ENCODE results near the gene SAC3D1. TPM values are rescaled to one million over a fixed set of nuclear protein-coding genes. Genes with fewer than 3 reads are reported as not detected.

SAC3D1 gene
- total and polyA plus RNA-seq, 2 of the 8 experiments (the other 6 are each of a cell fraction or from before 2014, with no cell fraction given) = 19.4 to 25.8 TPM

DNA sequence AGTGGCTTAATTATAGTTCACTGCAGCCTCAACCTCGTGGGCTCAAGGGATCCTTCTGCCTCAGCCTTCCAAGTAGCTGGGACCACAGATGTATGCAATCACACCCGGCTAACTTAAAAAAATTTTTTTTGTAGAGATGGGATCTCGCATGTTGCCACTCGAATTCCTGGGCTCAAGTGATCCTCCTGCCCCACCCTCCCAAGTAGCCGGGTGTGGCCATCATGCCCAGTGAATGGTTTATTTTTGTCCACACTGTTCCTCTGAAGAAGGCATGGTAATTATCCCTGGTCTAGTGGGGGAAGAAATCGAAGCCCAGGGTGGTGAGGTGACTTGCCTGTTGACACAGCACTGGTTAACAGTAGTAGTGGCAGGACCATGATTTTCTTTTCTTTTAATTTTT is 1.9 kb downstream of the SAC3D1 start:
- no peak overlapping the region for H3K56ac ChIP-seq (replicated peaks; ENCODE audit: insufficient read length, low read depth, low read length)
- H2AK5ac ChIP-seq (ENCODE audit: low read depth, low read length) = no peak overlapping the region
- peaks cover 0 to 5% (median 2%) of the 10 kb centered on the region in 4 experiments; a peak in 5 of 7 replicates for H3K4me1 ChIP-seq (replicated peaks in 1 of 4; ENCODE audit: control insufficient read depth in 3 of 4, insufficient read depth in 4 of 4, low read length in 3 of 4)
- CTCF ChIA-PET (ENCODE audit: partially characterized antibody) = interaction anchor here (0.6 to 1.6 kb wide), 5 partner anchors 10 to 127 kb away, joined by 3 to 5 read pairs (median 3); no protein-coding TSS in a partner anchor
- no peak overlapping the region for H3K4ac ChIP-seq (replicated peaks; ENCODE audit: insufficient read length, low read depth, low read length)
- H4K8ac ChIP-seq (ENCODE audit: extremely low read depth, insufficient read depth, low read length) = no peak overlapping the region
- no peak overlapping the region for H4K91ac ChIP-seq (replicated peaks; ENCODE audit: insufficient read length, low read length)
- H3K79me1 ChIP-seq (ENCODE audit: low read depth, low read length) = peaks cover 2% of the 10 kb centered on the region
- no peak overlapping the region for H3K23ac ChIP-seq (ENCODE audit: insufficient read length)
- H3K18ac ChIP-seq (ENCODE audit: extremely low read depth, low read length) = no peak overlapping the region
- peaks cover 0 to 1% (median under 1%) of the 10 kb centered on the region in 4 experiments; a peak in 2 of 7 replicates for H3K27me3 ChIP-seq (replicated peaks in 1 of 4; ENCODE audit: control insufficient read depth in 3 of 4, extremely low read depth in 1 of 4, insufficient read depth in 3 of 4, low read length in 3 of 4)
- peak overlapping the region in 1 of 2 experiments; percentile 63; a peak in 1 of 4 replicates for H3K4me2 ChIP-seq (ENCODE audit: insufficient read depth in 1 of 2, low read depth in 2 of 2, low read length in 2 of 2)
- H2BK20ac ChIP-seq (ENCODE audit: low read length) = no peak overlapping the region
- DNase-seq (ENCODE audit: low read depth in 1 of 2, low spot score in 2 of 2) = no peak
- no peaks in the 10 kb centered on the region for H3K9me3 ChIP-seq (ENCODE audit: insufficient read depth in 2 of 2, low read depth in 1 of 2, low read length in 1 of 2)
- POLR2A ChIA-PET (ENCODE audit: partially characterized antibody) = interaction anchor here (0.8 to 3.5 kb wide), 8 partner anchors 11 to 75 kb away, joined by 3 to 9 read pairs (median 3); partner anchors contain the start of genes ARL2 and ZNHIT2
- H2BK12ac ChIP-seq (ENCODE audit: low read depth, low read length) = no peak overlapping the region
- peaks cover 0 to 16% of the 10 kb centered on the region in 2 experiments; a peak in 2 of 4 replicates for H3K79me2 ChIP-seq (ENCODE audit: control insufficient read depth in 1 of 2, insufficient read depth in 2 of 2, low read length in 2 of 2)
- no peak overlapping the region for H2BK5ac ChIP-seq (ENCODE audit: low read depth, low read length)
- WGBS, 2 experiments (ENCODE audit: extremely low coverage in 1 of 2, insufficient coverage in 1 of 2, insufficient read length in 1 of 2, insufficient replicate concordance in 2 of 2, low coverage in 1 of 2, low lambda C conversion rate in 2 of 2, missing lambda C conversion rate in 1 of 2) = 90% methylated on average over 6 of the region's 6 CpGs; no CpG with 5 or more reads in 1 of the 2 experiments
- H3K23me2 ChIP-seq (ENCODE audit: low read depth, low read length) = no peaks in the 10 kb centered on the region; the same call in 1 of the 2 replicates
- H3K27ac ChIP-seq (ENCODE audit: low read depth, low read length) = no peak overlapping the region
- no peak overlapping the region for H3K14ac ChIP-seq (ENCODE audit: insufficient read length)
- peaks cover 11 to 13% of the 10 kb centered on the region in 2 experiments for H4K20me1 ChIP-seq (replicated peaks in 1 of 2; ENCODE audit: control insufficient read depth in 1 of 2, insufficient read depth in 2 of 2, low read length in 2 of 2)
- no peak overlapping the region for H2AFZ ChIP-seq (ENCODE audit: low read length)
- H2BK120ac ChIP-seq (replicated peaks; ENCODE audit: low read depth, low read length) = no peak overlapping the region
- H4K5ac ChIP-seq (ENCODE audit: insufficient read length, low read depth, low read length) = no peak overlapping the region
- peaks cover 3 to 12% (median 6%) of the 10 kb centered on the region in 4 experiments; a peak in 4 of 8 replicates for H3K36me3 ChIP-seq (ENCODE audit: control insufficient read depth in 2 of 4, insufficient read depth in 4 of 4, low read length in 3 of 4)
- H3K9ac ChIP-seq (replicated peaks in 1 of 4; ENCODE audit: extremely low read depth in 1 of 4, low read depth in 3 of 4, low read length in 3 of 4) = no peak overlapping the region; a peak in 1 of 7 replicates
- H3K4me3 ChIP-seq (ENCODE audit: extremely low read depth in 1 of 4, insufficient read depth in 2 of 4, low read depth in 3 of 4, low read length in 4 of 4) = no peak overlapping the region
- no peak overlapping the region for H2BK15ac ChIP-seq (ENCODE audit: low read length)
- no peak for FAIRE-seq
- TF ChIP-seq MAFK (IDR thresholded peaks at IDR 0.05; ENCODE audit: low read depth, low read length) (no peak), BACH1 (IDR thresholded peaks at IDR 0.05; ENCODE audit: low read length) (no peak), YY1 (IDR thresholded peaks at IDR 0.05; ENCODE audit: low read depth, low read length) (no peak), GTF2F1 (IDR thresholded peaks at IDR 0.05; ENCODE audit: borderline replicate concordance, low read depth, low read length) (no peak), RBBP5 (IDR thresholded peaks at IDR 0.05; ENCODE audit: borderline replicate concordance, low read depth, low read length) (no peak), JUN (IDR thresholded peaks at IDR 0.05; ENCODE audit: low read depth, low read length) (no peak), EGR1 (IDR thresholded peaks at IDR 0.05; ENCODE audit: borderline replicate concordance, low read depth, low read length) (no peak)
- TF ChIP-seq, protein P1, sequence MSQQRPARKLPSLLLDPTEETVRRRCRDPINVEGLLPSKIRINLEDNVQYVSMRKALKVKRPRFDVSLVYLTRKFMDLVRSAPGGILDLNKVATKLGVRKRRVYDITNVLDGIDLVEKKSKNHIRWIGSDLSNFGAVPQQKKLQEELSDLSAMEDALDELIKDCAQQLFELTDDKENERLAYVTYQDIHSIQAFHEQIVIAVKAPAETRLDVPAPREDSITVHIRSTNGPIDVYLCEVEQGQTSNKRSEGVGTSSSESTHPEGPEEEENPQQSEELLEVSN (IDR thresholded peaks at IDR 0.05) = no peak
- TF ChIP-seq, protein P2, sequence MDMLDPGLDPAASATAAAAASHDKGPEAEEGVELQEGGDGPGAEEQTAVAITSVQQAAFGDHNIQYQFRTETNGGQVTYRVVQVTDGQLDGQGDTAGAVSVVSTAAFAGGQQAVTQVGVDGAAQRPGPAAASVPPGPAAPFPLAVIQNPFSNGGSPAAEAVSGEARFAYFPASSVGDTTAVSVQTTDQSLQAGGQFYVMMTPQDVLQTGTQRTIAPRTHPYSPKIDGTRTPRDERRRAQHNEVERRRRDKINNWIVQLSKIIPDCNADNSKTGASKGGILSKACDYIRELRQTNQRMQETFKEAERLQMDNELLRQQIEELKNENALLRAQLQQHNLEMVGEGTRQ (IDR thresholded peaks at IDR 0.05; ENCODE audit: low read length) = no peak
- TF ChIP-seq, protein P3, sequence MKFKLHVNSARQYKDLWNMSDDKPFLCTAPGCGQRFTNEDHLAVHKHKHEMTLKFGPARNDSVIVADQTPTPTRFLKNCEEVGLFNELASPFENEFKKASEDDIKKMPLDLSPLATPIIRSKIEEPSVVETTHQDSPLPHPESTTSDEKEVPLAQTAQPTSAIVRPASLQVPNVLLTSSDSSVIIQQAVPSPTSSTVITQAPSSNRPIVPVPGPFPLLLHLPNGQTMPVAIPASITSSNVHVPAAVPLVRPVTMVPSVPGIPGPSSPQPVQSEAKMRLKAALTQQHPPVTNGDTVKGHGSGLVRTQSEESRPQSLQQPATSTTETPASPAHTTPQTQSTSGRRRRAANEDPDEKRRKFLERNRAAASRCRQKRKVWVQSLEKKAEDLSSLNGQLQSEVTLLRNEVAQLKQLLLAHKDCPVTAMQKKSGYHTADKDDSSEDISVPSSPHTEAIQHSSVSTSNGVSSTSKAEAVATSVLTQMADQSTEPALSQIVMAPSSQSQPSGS (IDR thresholded peaks at IDR 0.05; ENCODE audit: low read length) = no peak
